Activated CD4-positive, CD25-positive, alpha-beta regulatory T cell treated with anti-CD3 and anti-CD28 coated beads, Interleukin-2, amount 50 U/mL, for 16 hours (primary cell): ENCODE data around the gene NEMP1.
"Not testable (repeated sequence)": the region's sequence is repeated elsewhere in the genome, so short reads cannot be mapped to it uniquely, and the experiment has no call there.

Source experiments
- DNase-seq: peaks from one replicate; pipeline ENCODE4 v3.0.0-alpha.2; 2020; ENCODE audit warnings: low read depth, low spot score

NEMP1 gene

GRCh38 chr12:57091638-57092528, 13.3 kb upstream of the NEMP1 start:
- no peak for DNase-seq

- no peak for DNase-seq
Measured at GRCh38 chr12:57090924-57091637, 12.5 kb upstream of the NEMP1 start.

GRCh38 chr12:57090490-57090889, 11.9 kb upstream of the NEMP1 start:
- no peak for DNase-seq

- no peak for DNase-seq
Measured at GRCh38 chr12:57089271-57090245, 11.0 kb upstream of the NEMP1 start.

DNA sequence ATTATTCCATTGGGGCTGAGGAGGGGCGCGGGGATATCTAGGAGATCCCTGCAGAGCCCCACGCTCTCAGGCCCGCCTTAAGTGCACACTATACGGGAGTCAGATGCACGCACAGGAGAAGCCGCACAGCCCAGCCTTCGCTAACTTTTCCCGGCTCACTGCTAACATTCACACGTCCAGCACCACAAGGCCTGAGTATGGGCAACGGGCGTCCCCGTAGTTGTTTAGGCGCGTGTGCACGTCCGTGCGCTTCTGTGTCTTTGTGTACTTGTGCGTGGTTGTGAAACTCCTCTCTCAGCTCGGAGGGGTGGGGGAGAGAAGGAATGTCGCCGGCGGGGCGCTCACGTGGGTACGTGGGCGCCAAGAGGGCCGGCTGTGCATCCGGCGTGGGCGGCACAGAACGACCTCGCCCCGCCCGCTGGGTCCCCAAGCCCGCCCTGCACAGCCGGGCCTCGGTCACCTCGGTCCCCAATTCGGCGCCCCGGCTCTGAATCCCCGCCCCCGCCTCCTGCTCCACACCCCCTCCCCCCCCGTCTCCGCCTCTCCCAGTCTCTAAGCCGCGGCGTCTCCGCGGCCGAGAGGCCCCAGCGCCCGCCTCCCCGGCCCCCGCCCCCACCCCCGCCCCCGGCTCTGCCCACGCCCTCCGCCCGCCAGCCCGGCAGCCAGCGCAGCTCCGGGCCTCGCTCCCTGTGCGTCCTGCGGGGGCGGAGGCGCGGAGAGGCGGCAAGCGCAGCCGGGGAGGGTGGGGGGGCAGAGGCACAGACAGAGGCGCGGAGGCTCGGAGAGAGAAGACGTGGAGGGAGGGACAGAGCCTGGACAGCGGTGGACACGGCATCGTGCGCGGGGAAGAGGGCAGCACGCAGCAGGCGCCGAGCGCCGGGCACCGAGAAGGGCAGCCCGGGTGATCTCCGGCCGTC, 10.0 kb upstream of the NEMP1 start, which contains the start of gene NAB2:
Gene NAB2, plus strand, starts transcription at position 761 of the 917 bp plus-strand sequence. CDS start 158 bp downstream, outside the sequence.
- peak; percentile 75 for DNase-seq

GRCh38 chr12:57087691-57088353, 9.2 kb upstream of the NEMP1 start:
- DNase-seq, result peak; percentile 58

- DNase-seq, result peak; percentile 81
Measured at GRCh38 chr12:57087010-57087690, 8.6 kb upstream of the NEMP1 start.

DNA sequence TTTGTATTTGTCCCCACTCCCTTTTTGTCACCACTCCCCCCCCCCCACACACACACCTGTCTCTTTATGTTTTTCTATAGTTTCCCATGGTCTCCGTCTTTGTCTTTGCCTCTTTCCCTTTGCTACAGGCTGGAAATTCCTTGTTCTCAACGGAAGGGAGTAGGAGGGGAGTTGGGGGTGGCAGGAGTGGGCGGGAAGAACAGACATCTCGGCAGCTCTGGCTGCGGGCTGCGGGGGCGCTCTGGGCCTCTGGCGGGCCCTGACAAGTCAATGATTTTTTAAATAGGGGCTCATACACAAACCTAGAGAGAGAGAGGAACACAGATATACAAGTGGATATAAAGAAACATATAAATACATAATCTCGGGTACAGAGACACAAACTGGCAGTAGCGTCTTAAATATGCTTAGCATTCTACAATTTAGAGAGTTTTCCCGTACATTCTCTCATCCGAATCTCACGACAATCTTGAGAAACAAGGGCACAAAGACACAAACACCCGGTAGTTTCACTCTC, 8.0 kb upstream of the NEMP1 start:
- no peak for DNase-seq

GRCh38 chr12:57085999-57086492, 7.5 kb upstream of the NEMP1 start:
- DNase-seq, result no peak

DNA sequence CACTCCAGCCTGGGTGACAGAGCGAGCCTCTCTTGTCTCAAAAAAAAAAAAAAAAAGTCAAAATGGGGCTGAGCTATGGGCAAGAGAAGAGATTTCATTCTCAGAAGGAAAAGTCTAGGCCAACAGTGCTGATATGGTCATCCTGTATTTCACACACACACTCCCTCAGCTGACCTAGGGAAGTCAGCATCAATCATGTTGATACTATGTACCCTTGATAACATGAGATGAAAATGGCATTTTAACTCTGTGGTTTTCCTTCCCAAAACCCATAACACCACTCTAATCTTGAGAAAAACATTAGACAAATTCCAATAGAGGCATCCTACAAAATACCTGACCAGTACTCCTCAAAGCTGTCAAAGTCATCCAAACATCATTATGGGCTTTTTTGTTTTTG, 2.3 kb upstream of the NEMP1 start:
- no peak for DNase-seq

DNA sequence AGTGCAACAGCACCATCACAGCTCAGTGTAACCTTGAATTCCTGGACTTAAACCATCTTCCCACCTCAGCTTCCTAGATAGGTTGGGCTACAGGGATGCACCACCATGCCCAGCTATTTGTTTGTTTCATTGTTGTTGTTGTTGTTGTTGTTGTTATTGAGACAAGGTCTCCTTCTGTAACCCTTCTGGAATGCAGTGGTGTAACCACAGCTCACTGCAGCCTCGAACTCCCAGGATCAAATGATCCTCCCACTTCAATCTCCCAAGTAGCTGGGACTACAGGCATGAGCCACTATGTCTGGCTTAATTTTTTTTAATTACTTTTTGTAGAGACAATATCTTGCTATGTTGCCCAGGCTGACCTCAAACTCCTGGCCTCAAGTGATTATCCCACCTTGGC, 1.2 kb upstream of the NEMP1 start:
- DNase-seq, result no peak

DNA sequence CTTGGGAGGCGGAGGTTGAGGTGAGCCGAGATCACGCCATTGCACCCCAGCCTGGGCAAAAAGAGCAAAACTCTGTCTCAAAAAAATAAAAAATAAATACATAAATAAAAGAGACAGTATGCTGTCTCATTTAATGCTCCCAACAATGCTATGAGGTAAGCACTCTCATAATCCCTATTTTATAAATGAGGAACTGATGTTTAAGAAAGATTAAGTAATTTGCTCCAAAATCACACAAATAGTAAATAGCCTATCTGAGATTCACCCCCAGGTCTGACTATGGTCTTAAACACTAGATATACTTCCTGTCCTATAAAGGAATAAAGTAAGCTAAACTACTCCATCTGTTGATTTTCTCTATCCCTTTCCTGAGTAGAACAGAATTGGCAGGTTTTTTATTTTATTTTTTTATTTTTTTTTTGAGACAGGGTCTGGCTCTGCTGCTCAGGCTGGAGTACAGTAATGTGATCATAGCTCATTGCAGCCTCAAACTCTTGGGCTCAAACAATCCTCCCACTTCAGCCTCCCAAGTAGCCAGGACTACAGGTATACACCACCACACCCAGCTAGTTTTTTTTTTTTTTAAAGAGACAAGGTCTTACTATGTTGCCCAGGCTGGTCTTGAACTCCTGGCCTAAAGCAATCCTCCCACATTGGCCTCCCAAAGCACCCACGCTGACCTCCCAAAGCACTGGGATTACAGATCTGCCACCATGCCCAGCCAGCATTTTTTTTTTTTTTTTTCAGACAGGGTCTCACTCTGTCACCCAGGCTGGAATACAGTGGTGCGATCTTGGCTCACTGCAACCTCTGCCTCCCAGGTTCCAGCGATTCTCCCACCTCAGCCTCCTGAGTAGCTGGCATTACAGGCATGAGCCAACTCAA, 4.8 kb downstream of the NEMP1 start:
- DNase-seq, result not testable (repeated sequence)

- DNase-seq, result no peak
Measured at GRCh38 chr12:57072661-57073060, 5.9 kb downstream of the NEMP1 start.

DNA sequence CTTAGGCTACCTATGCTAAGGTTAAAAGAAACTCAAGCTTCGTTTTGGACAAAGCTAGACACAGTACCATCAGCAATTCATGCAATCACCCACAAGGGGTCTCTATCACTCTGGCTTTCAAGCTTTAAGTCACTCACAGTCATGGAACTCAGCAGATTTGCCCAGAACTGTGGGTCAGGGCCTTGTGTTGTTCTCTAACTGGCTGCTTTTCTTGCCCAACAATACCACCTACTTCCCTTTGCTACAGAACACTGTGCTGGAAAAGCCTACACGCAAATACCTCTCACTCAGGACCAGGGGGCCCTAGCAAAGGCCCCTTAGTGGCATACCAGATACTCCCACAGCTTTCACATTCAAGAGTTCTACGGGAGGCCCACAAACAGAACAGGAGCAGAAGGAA, 9.1 kb downstream of the NEMP1 start:
- no peak for DNase-seq

DNA sequence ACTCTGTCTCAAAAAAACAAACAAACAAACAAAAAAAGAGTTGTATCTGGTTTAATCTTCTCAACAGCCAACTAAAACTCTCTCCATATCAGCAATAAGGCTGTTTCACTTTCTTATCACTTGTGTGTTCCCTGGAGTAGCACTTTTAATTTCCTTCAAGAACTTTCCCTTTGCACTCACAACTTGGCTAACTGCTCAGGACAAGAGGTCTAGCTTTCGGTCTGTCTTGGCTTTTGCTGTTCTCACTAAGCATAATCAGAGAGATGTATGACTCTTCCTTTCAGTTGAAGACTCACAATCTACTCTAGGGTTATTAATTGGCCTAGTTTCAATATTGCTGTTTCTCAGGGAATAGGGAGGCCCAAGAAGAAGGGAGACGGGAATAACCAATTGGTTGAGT, 12.3 kb downstream of the NEMP1 start:
- DNase-seq, result no peak

DNA sequence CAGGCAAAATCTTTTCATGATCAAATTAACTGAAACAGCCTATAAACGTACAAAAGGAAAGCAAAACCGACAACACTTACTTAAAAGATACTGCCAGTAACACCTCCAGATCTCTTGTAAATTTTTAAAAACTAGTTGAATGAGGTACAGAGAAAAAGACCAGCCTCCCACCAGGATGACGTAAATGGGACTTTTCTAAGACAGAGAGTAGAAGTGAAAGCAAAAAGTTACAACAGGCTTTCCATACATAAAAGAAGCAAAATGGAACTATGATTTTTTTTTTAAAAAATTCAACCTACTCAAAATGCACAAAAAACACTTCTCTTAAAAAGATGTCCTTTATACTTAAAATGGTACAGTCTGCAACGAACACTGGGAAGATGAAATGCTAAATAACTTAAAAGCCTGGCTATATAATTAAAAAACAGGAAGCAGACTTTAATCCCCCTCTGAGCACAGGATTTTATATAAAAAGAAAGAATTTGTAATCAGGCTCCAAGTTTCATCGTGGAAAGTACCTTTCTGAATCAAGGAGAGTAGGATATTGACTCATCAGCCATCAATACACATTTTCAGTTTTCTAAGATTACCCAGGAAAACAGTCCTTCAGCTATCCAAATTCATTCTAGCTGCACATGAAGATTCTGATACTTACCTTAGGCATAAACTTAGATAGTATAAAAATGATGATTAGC, 14.5 kb downstream of the NEMP1 start:
- DNase-seq, result peak; percentile 43

GRCh38 chr12:57058454-57058853, 20.1 kb downstream of the NEMP1 start:
- DNase-seq, result no peak
